HG02852 (cell line): ENCODE results near the gene PKD1.
"Not testable (repeated sequence)": the region's sequence is repeated elsewhere in the genome, so short reads cannot be mapped to it uniquely, and the experiment has no call there.

ENCODE experiments used
- ATAC-seq: cut with Tn5 transposase; IDR thresholded peaks from one replicate; pipeline ENCODE4 v1.9.1; 2021; ENCODE audit warnings: mild to moderate bottlenecking, moderate library complexity; ENCODE audit not compliant: unreplicated experiment

Gene PKD1

DNA sequence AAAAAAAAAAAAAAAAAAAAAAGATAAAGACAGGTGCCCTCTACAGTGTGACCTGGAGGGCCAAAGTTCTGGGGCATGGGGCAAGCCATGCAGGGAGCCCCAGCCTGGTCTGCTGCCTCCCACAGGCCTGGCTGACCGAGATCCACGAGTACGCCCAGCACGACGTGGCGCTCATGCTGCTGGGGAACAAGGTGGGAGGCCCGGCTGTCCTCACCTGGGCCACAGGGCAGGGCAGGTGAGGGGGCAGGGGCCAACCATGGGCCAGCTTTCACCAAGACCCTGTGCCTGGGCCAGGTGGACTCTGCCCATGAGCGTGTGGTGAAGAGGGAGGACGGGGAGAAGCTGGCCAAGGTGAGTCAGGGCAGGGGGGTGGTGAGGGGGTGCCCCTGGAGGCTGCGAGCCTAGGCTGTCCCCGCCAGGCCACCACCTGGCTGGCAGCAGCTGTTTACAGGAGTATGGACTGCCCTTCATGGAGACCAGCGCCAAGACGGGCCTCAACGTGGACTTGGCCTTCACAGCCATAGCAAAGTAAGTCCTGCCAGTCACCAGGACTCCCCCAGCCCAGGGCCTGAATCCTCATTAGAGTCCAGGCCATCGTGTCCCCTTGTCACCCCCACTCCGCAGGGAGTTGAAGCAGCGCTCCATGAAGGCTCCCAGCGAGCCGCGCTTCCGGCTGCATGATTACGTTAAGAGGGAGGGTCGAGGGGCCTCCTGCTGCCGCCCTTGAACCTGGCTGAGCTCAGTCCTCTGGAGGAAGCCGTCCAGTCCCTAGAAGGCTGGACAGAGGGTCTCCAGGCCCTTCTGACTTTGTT, 17.2 kb upstream of the PKD1 start:
- ATAC-seq: no peak

DNA sequence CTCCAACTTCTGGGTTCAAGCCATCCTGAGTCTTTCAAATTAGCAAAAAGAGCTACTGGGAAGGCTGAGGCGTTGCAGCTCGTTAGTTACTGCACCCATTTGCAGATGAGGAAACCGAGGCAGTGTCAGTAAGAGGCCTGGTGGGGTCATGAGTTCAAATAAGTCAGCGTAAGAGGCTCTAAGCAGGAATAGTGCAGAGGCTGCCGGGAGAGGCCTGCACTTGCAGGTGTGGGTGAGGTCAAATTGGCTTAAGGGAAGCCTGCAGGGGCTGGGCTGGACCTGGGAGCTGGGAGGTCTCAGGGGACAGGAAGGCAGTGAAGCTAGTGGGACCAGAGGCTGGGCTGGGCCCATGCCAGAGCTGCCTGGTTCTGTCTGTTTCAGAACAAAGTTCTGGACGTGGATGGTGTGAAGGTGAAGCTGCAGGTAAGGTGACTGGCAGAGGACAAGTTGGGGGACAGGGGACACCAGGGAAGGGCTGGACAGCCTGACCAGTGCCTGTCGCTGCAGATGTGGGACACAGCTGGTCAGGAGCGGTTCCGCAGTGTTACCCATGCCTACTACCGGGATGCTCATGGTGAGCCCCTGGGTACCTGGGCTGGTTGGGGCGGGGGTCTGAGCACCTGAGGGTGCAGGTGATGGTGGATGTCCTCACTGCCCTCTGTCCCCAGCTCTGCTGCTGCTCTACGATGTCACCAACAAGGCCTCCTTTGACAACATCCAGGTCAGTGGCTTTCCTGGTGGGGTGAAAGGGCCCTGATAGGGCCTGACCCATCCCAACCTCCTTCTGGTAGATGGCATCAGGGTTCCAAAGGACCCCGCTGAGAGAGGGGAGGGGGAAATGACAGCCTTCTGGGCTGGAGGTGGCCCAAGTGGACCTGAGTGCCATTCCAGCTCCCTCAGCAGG, 15.7 kb upstream of the PKD1 start:
- ATAC-seq: no peak

DNA sequence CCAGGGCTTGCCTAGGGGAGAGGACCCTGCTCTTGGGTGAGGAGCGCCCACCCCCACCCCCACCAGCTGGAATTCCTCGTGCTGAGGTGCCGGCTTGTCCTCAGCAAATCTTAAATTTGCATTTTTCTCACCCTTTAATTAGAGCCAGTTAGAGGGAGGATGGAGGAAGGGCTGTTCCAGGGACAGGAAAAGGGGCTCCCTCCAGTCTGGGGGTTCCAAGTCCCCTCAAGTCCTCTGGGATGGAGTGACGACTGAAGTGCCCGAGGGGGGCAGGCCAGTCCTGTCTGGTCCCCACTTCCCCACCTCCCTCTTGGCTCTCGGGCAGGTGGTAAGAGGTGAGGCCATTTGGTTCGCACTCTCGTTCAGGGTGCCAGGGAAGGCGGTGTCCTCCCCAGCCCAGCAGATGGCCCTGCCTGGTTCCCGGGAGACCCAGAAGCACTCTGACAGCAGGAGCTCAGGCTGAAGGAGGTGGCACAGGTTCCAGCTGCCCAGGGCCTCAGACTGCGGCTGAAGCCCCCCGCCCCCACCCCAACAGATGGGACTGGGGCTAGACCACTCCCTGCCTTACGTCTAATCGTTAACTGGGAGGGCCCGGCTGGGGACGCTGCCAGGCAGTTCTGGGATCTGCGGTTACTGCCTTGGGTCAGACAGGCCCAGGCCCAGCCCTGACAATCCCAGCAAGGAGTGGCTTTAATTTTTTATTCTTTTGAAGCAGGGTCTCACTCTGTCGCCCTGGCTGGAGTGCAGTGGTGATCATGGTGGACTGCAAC, 14.9 kb upstream of the PKD1 start:
- ATAC-seq: no peak

DNA sequence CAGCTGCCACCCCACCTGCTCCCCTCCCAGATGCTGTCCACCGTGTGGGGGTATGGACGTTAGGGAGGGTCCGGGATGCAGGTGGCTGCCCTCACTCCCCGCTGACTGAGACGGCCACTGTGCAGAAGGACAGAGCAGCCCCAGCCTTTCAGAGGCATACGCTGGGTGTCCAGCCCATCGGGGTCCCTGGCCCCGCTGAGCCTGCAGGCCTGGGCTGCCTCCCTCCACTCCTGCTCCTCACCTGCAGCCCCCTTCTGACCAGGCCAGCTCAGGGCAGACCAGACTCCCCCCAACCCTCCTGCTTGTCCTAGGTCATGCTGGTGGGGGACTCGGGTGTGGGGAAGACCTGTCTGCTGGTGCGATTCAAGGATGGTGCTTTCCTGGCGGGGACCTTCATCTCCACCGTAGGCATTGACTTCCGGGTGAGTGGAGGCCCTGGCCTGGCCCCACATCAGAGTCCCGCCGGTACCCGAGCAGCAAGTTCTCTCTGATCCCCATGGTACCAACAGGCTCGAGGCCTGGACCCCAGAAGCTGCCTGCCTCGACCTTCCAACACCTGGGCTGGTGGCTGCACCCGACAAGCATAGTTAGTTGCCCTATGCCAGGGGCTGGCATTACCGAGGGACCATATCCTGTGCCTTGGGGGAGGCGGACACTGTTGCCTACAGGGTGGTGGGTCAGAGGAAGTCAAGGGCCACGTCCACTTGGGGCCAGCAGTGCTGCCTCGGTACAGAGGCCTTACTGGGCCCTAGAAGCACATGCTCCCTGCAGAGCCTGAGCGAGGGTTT, 14.1 kb upstream of the PKD1 start:
- ATAC-seq: no peak

DNA sequence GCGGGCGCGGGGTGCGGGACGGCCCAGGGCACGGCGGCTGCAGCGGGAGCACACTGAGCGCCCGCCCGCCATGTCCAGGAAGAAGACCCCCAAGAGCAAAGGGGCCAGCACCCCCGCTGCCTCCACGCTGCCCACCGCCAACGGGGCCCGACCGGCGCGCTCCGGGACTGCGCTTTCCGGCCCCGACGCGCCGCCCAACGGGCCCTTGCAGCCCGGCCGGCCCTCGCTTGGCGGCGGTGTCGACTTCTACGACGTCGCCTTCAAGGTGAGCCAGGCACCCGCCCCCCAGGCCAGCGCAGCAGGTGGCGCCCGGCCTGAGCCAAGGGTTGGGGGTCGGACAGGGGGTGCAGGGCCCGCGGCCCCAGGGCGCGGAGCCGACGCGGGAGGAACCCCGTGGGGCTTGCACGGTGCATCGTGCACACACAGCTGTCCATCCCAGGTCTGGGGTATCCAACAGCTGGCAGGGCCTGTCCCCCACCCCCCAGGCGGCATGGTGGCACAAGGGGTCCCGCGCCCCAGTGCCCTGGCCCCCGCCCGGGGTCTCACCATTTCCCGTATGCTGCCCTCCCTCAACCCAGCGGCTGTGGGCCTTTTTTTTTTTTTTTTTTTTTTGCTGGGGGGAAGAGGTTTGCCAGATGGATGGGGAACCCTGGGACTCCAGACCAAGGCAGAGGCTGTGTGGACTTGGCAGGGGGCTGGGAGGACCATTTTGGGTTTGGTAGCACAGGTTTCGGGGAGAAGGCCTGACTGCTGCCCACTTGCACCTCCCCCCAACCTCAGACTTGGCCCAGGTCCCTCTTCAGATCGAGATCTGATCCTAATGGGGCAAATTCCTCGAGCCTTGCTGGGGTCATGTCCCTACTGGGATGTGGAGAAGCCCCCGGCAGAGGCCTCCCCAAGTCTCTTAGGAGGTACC, 13.3 kb upstream of the PKD1 start:
- no peak for ATAC-seq

DNA sequence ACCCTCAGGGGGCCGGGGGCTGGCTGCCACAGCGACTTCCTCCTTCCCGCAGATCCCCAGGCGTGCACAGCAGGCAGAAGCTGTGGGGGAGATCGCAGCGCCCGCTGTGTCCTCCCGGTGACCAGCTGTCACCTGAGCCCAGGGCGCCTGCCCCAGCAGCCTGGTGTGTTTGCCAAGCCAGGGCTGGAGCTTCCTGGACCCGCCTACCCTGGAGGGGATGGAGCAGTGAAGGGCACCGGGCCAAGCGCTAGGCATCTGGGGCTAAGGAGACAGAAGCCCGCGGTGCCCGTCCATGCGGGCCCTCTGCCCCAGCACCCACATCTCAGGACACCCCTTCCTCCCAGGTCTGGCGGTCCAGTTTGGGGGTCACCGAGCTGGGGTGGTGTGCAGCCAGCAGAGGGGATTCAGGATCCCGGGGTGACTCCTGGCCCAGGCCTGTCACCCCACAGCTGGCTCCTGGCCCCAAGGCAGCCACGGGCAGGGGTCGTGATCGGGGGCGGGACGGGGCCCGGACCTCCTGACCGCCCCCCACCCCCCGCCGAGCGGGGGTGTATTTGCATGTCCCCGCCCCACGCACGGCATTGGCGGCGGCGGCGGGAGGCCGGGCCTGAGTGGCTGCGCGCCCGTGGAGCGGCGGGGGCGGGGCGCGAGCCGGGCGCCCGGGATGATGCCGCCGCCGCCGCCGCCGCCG, 12.4 kb upstream of the PKD1 start, which contains the start of gene RAB26:
RAB26 (plus strand) TSS at position 645 of the 691 bp plus-strand sequence. CDS start 159 bp downstream, outside the sequence.
- ATAC-seq: no peak

DNA sequence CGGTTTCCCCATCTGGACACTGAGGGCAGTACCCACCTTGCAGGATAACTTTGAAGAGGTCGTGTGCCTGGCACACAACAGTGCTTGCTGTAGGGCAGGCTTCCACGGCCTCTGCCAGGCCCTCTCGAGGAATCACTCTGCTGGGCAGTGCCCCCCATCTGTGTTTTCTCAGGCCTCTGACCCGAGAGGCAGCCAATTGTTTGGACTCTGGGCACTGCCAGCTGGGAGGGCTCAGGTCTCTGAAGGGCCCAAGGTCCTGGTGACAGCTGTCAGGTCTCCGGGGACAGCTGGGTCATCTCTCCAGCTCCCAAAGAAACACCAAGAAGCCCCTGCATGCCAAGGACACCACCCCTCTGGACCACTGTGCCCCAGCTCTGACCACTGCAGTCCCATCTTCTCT, 11.7 kb upstream of the PKD1 start:
- no peak for ATAC-seq

DNA sequence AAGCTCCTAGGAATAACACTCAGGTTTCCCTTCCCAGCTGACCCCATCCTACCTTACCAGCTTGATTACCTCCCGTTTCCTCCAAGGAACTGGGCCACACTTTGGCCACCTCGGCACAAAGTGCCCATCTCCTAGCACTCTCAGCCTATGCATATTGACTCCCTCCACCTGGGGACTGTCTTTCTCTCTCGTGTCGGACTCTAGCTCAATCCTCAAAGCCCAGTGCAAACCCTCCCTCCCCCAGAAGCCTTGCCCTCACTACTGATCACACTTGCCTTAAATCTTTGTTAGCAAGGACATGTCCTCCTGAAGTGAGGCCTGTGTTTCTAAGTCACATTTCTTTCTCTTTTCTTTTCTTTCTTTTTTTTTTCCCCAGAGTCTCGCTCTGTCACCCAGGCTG, 10.1 kb upstream of the PKD1 start:
- ATAC-seq: no peak

DNA sequence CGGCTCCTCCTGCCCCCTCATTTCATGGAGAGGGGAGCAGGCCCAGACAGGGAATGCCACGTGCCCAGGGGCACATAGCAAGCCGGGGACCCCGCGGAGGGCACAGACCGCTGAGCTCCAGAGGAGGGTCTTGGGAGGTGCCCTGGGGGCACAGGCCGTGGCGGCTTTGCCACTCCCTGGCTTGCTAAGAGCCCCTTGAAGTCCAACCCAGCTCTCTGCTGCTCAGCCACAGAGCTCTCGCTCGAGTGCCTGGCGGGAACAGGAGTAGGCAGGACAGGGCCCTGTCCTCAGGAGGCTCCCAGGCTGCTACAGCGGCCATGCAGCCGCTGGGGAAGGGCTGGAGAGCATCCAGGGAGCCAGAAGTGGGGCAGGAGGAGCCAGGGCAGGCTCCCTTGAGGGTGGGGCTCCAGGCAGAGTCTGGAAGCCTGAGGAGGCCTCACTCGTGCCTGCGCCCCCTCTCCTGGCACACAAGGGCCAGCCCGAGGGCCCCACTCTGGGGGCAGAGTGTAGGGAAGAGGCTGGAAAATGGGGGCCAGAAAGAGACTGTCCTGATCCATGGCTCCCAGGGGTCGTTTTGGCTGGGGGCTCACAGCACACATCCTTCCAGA, 8.3 kb upstream of the PKD1 start:
- no peak for ATAC-seq

DNA sequence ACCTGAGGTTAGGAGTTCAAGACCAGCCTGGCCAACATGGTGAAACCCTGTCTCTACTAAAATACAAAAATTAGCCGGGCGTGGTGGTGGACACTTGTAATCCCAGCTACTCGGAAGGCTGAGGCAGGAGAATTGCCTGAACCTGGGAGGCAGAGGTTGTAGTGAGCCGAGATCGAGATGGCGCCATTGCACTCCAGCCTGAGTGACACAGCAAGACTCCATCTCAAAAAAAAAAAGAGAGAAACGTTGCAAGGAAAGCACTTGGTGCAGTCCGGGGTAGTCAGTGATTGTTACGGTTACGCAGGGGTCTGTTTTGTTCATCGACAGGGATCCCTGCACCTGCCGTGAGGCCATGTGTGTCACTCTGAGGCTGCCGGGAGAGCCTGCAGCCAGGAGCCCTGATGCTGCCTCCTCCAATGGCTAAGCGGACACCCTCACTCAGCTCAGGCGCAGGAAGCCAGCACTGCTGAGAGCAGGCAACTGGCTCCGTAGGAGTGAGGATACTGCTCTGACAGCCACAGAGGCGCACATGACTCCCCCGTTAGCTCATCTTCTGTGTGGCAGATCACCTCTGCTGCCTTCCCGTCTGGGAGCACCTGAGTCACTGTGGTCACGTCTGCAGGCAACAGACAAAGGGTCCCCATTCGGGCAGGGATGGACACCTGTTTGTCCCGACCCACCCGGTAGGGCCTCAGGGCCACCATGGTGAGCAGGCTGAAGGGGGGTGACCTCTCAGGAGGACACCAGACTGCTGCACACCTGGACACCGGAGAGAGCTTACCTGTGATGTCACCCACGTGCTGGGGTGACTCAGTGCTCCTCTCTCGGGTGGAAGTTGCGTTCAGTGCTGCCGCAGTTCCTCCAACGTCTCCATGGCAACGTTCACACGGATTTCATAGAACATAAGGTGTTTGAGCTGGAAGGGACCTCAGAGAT, 7.5 kb upstream of the PKD1 start:
- no peak for ATAC-seq

DNA sequence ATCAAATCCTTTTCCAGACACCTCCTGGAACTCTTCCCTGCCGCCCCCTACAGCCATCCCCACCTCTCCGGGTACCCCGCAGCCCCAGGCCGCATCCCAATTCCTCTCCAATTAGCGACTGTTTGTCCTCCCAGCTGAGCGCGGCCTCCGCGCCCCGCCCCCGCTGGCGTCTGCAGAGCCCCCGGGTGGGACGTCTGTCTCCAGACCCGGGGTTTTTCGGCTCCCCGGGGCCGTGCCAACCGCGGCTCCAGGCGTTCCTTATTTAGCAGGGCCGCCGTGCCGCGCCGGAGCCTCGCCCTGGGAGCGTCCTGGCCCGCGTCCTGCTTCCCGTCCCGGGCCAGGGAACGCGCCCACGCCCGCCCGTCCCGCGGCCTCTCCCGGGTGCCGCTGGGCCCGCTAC, 627 bp downstream of the PKD1 start:
- ATAC-seq: not testable (repeated sequence)

DNA sequence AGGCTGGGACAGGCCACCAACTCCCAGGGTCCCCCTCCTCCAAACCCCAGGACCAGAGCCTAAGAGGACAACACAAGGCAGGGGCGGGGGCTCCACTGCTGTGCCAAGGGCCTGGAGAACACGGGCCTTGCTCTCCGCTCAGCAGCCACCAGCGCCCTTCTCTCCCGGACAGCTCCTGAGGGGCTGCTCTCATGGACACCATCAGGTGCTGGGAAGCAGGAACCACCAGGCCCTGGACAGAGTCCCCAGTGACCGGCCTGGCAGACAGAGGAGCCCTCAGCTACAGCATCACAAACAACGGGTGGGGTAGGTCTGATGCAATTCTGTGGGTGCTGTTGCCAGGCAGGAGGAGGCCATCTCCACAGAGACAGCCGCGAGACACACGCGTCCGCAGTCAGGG, 1.9 kb downstream of the PKD1 start:
- ATAC-seq: not testable (repeated sequence)

DNA sequence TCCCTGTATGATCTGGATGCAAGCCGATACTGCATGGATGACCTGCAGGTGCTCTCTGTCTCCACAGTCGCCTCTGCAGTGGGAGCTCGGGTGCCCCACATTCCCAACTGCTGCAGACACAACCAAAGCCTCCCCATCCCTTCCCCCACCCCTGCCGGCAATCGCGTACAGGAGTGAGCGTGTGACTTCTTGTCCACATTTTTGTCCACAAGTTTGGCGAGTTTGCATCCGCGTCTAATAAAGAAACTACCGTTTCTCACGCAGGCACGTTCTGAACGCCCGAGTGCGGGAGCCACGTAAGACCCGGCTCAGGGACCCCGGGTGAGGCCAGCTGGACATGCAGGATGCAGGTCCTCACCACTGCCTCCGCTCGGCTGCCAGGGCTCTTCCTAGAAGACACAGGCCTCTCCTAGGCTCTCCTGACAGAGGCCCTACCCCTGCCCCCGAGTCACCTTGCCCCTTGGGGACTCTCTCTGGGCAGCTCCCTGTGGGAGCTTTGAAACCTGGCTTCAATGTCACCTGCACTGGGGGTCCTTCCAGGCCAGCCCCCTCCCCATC, 5.7 kb downstream of the PKD1 start:
- not testable (repeated sequence) for ATAC-seq

DNA sequence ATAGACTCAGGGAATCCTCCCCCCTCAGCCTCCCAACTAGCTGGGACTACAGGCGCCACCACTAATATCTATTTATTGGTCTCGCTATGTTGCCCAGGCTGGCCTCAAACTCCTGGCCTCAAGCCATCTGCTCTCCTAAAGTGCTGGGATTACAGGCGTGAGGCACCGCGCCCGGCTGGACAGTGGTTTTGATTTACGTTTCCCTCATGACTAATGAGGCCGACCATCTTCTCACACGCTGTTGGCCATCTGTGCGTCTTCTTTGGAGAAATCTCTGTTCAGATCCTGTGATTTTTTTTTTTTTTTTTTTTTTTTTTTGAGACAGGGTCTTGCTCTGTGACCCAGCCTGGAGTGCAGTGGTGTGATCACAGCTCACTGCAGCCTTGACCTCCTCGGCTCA, 6.4 kb downstream of the PKD1 start:
- ATAC-seq: not testable (repeated sequence)

DNA sequence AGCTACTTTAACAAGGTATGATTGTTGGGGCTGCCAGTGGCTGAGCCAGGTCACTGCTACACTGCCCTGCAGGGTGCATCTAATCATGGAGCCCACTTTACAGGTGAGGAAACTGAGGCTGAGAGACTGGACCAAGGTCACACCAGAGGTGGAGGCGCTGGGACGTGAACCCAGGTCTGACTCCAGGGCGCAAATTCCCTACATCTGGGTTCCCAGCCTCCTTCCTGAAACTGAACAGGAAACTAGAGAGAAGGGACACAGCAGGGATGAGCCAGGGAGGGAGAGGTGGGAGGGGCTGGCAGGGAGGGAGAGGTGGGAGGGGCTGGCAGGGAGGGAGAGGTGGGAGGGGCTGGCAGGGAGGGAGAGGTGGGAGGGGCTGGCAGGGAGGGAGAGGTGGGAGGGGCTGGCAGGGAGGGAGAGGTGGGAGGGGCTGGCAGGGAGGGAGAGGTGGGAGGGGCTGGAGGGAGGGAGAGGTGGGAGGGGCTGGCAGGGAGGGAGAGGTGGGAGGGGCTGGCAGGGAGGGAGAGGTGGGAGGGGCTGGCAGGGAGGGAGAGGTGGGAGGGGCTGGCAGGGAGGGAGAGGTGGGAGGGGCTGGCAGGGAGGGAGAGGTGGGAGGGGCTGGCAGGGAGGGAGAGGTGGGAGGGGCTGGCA, 7.9 kb downstream of the PKD1 start:
- not testable (repeated sequence) for ATAC-seq

DNA sequence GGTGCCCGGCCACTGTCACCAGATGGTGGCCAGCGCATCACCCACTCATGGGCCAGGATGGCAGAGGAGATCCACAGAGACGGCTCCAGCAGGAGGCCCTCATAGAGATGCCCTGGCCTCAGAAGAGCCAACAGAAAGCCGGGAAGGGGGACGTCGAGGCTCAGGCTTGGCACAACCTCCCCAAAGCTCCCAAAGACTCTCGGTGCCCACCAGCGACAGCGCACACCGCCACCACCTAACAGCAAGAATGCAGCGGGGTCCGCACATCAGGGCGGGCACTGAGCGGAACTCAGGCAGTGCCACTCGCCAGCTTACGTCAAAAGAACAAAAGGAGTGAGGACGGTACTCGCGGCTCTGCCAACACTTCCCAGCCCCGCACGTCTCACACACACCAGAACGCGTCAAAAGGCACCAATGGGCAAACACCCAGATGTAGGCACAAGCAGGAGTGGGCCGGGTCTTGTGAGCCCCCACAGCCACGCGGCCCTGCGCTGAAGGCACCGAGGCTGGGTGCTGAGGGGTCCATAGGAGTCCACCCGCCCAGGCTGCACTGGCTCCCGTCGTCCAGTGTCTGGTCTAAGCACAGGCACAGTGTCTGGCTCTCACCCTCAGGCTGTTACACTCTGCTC, 8.7 kb downstream of the PKD1 start:
- not testable (repeated sequence) for ATAC-seq
